GM18909 (cell line): ENCODE measurements around the gene SAMD3.
"Not testable (repeated sequence)": the region's sequence is repeated elsewhere in the genome, so short reads cannot be mapped to it uniquely, and the experiment has no call there.

Experiments used
- ATAC-seq: cut with Tn5 transposase; IDR thresholded peaks from one replicate; pipeline ENCODE4 v1.9.1; 2021; ENCODE audit warnings: mild to moderate bottlenecking; ENCODE audit not compliant: unreplicated experiment, poor library complexity

The SAMD3 gene

DNA sequence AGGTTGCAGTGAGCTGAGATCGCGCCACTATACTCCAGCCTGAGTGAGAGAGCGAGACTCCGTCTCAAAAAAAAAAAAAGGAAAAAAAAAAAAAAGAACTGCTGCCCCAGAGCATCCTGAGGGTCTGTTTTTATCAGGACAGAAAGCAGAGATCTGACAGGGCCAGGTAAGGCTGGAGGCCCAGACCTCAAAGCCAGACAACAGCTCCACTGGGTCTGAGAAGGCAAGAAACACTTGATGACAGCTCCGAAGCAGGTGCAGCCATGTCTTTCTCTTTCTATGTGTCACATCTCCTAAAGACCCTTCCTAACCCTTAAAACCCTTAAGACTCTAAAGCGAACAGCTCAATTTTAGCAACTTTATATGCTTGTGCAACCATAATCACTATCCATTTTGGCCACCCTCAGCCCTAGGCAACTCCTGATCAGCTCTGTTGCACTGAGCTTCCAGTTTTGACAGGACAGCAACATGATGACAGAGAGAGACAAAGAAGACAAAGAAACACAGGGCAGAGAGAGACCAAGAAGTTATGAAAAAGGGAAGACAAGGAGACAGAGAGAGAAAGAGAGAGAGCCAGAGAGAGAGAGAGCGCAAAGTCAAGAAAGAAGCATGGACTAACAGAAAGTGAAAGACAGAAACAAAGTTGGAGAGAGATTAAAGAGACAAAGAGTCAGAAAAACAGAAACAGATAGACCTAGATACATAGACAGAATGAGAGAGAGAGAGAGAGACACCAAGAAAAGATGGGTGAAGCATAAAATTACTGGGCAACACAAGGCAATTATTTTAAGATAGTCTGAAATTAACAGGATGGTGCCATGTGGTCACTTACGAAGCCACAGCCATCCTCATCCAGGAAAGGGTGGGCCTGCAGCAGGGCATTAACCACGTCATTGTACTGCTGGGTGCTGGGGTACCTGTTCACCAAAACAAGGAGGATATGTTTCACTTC, 39.2 kb downstream of the SAMD3 start:
- ATAC-seq: no peak

DNA sequence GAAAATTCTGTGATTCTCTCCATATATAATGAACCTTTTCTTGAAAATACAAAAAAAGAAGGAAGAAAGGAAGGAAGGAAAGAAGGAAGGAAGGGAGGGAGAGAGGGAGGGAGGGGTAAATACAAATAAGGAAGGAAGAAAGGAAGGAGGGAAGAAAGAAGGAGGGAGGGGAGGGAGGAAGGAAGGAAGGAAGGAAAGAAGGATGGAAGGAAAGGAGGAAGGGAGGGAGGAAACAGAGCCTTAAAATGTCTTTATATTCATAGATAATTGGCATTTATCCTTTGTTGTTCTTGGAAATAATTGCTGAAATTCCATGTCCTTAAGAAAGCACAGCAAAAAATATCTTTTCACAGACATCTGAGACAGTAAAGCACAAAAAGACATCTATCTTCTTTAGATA, 40.3 kb downstream of the SAMD3 start:
- no peak for ATAC-seq

DNA sequence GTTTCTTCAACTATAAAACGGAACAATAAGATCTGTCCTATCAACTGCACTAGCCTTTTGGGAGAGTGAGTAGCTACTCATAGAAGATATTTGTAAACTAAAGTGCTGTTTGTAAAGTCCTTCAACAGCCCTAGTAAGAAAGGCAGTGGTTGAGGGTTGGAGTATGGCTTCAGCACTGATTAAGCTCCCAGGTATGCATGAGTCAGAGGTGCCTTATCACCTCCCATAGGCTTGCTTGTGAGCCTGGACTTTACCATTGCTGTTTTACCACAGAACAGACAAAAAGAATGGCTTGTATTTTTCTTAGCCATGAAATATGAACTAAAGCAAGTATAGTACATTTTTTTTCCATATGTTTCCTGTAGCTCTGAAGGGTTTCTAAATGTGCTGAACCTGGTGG, 44.1 kb downstream of the SAMD3 start:
- no peak for ATAC-seq

DNA sequence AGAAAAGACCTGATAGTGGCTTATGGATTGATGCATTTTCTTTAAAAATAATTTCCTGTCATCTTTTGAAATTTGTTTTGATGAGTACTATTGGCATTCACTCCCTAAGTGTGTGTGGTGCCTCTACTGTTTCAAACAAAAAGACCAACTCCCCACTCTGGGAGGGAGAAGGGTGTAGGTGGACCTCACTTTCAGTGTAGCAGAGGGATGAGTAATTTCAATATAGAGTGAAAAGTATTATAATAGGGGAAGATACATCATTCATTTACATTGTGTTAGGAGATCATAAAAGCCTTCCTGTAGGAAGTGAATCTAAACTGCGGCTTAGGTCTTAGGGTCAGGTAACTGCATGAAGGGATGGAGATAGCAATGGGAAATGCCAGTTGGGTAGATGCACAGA, 46.4 kb downstream of the SAMD3 start:
- no peak for ATAC-seq

DNA sequence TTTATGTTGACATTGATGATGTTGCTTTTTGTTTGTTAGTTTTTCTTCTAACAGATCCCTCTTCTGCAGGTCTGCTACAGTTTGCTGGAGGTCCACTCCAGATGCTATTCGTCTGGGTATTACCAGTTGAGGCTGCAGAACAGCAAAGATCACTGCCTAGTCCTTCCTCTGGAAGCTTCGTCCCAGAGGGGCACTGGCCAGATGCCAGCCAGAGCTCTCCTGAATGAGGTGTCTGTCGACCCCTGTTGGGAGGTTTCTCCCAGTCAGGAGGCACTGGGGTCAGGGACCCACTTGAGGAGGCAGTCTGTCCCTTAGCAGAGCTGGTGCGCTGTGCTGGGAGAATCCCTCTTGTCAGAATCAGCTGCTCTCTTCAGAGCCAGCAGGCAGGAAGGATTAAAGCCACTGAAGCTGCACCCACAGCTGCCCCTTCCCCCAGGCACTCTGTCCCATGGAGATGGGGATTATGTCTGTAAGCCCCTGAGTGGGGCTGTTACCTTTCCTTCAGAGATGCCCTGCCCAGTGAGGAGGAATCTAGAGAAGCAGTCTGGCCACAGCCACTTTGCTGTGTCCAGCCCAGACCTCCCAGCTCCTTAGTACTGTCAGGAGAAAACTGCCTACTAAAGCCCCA, 49.3 kb downstream of the SAMD3 start:
- ATAC-seq: not testable (repeated sequence)

DNA sequence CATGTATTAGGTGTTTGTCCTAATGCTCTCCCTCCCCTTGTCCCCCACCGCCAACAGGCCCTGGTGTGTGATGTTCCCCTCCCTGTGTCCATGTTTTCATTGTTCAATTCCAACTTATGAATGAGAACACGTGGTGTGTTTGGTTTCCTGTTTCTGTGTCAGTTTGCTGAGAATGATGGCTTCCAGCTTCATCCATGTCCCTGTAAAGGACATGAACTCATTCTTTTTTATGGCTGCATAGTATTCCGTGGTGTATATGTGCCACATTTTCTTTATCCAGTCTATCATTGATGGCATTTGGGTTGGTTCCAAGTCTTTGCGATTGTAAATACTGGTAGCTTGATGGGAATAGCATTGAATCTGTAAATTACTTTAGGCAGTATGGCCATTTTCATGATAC, 52.6 kb downstream of the SAMD3 start:
- ATAC-seq: not testable (repeated sequence)

DNA sequence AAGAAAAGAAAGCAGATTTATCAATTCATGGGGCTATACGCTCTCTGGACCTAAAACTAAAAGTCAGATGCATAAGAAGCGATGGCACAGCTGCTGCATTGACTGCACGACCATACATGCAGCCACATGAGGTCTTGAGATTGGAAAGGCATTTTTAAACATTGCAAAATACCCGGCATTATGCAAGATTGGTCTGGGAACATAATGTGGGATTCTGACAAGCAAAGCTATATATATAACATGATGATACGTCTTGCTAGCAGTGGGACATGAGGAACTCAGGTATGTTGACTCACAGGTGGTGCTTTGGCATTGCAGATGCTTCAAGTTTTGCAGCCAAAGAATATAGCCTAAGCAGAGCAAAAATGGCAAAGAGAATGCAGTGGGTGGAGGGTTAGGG, 55.1 kb downstream of the SAMD3 start:
- ATAC-seq: no peak

DNA sequence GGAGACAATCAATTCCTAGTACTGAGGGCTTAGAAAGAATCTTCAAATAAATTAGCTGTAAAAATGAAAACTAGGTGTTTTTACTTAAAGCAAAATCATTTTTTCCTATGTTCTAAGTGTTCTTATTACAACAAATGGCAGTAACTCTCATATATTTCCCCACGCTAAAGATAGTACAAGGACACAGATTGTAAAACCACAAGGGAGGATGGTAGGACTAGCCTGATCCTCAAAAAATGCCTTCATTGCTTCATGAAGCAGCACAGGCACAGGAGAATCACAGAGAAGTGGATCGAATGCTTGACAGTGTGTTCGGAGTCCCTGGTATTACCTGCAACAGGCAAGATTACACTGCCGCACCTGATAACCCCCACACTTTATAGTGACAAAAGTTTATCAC, 58.5 kb downstream of the SAMD3 start:
- ATAC-seq: no peak

DNA sequence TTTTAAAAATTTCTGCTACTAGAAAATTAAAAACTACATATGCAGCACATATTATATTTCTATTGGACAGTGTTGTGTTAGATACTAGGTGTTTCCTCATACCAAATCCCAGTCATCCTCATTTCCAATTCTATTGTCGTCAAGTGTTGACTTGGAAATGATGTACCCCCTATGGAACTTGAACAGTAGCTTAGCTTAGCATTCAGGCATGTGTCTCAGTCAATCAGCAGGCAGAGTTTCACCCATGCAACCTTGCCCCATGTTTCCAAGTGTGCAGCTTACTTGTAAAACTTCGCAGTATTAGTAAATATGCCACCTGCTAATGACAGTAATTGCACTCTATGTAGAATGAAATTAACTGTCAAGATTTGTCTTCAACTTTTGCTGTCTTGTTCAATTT, 59.5 kb downstream of the SAMD3 start:
- ATAC-seq: no peak

DNA sequence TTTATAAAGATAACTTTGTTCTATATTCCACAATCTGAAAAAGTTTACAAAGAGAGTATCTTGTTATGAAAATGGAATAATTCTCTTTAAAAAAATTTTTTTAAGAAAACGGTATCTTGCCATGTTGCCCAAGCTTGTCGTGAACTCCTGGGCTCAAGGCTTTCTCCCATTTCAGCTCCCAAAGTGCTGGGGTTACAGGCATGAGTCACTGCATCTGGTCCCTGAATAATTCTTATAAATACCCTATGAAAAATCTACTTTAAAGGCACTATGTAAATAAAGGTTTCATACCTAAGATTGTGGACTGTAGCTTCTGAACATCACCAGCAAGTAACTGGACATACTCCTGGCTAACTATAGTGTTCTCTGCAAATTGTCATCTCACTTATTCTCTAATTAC, 60.3 kb downstream of the SAMD3 start:
- ATAC-seq: no peak

DNA sequence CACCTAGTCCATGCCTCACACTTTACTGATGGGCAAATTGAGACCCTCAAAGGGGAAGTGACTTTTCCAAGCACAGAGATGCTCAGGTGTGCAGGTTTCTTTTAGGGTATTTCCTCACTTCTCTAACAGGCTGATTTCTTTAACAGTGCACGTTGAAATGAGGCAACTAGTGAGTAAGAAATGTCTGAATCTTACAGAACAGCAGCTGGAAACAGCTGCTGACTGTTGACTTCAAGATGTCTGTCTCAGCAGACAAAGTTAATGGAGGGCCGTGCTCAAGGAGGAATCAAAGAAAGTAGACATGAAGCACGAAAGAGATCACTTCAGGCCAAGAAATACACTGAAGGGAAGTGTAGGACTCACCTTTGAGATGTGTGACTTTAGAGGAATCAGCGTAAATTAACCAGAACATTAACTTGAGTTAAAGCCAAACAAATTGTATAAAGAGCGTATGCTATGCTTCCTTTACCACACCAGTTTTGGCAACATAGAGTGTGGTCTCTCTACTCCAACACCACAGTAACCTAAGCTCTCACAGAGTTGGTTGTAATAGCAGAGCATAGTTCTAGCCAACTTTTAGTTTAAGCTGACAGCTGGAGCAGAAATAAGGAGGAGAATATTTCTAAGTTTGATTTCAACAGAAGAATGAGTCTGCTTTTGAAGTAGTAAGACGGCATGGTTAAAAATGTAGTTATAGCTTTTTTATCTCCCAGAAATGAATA, 60.9 kb downstream of the SAMD3 start:
- ATAC-seq: no peak

DNA sequence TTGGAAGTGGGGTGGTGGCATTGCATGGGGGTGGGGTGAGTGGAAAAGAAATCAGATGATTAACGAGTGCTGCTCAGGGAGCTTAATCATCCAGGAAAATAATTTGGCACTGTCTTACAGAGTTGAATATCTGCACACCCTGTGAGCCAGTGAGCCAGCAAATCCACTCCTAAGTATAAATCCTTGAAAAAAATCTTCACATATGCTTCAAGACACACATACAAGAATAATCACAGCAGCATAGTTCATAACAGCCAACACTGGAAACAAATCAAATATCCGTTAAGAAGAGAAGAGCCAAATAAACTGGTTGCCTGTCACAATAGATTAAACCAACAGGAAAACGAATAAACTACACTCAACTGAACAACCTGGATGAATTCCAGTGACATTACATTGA, 62.8 kb downstream of the SAMD3 start:
- no peak for ATAC-seq

DNA sequence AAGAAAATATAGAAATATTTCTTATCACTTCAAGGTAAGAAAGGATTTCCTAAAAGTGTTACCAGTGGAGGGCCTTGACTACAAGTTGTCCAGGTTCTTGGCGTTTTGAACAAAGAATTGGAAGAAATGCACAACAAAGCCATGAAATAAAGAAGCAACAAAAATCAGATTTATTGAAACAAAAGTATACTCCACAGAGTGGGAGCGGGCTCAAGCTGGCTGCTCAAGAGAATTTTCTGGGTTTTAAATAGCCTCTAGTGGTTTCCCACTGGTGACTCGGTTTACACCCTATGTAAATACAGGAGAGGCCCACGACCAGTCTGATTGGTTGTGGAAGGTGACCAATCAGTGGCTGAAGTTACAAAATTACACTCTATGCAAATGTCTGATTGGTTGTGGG, 64.2 kb downstream of the SAMD3 start:
- no peak for ATAC-seq

DNA sequence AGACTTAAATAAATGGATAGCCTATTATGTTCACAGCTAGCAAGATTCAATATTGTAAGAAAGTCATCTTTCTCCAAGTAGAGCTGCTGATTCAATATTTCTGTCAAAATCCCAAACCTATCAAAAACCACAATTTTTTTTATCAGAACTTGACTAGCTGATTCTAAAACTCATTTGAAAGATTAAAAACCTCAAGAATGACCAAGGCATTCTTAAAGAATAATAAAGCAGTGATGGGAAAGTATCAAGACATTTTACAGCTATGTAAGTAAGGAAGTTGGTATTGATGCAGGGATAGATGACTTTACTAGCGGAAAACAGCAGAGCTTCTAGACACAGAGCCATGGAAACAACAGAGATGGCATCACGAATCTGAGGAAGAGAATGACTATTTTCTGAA, 64.7 kb downstream of the SAMD3 start:
- no peak for ATAC-seq

DNA sequence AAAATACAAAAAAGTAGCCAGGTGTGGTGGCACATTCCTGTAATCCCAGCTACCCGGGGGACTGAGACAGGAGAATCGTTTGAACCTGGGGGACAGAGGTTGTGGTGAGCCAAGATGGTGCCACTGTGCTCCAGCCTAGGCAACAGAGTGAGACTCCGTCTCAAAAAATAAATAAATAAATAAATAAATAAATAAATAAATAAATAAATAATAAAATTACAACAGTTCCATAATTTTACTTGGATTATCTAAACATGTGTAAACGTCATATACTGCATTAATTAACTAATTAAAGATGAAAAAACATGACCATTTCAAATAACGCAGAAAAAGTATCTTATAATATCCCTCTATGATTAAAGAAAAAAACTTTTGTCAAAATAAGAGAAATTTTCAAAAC, 65.8 kb downstream of the SAMD3 start:
- ATAC-seq: no peak

DNA sequence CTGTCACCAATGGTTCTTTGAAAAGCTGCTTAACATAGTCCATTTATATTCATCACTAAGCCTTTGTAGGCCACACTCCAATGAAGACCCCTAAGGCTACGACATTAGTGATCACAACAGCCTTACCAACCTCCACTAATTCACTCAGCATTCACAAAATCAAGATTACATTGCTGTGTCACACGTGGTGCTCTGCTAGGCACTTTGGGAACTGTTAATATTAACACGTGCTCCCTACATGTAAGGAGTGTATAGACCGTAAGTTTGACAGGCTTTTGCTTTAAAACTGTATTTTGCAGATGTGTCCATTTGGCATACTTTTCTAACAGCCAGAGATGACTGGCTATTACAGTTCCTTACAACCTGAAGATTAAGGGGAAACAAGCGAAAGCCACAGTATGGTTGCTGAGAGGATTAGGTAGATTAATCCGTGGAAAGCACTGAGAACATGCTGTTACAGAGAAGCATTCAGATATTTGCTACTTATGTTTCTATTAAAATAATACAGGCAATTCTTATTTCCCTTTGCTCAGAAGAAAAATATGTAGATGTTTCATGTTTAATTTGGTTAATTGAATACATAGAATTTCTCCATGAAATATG, 69.7 kb downstream of the SAMD3 start:
- ATAC-seq: no peak

DNA sequence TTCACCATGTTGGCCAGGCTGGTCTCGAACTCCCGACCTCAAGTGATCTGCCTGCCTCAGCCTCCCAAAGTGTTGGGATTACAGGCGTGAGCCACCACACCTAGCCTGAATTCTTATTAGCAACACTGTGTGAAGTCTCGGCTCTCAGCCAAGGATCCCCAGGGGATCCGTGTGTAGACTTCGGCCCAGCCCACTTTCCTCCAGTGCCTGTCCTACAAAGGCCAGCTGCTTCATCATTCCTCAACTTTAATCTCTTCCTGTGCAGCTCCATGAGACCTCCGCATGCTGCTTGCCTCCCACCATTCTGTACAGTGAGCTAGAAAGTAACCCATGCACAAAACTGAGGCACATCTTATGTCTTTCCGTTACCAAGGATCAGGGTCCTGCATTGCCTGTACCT, 71.8 kb downstream of the SAMD3 start:
- ATAC-seq: no peak

DNA sequence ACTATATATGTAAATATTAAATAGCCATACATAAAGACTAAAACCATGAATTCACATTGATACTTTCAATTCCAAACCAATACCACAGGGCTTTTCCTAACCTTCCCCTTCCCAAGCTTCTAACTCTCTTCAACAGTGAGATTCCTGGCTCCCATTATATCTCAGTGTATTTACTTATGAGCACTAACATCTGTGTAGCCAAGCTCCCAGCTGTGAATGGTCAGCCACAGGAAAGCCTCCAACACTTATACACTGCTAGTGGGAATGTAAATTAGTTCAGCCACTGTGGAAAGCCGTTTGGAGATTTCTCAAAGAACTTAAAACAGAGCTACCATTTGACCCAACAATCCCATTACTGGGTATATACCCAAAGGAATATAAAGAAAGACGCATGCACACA, 73.7 kb downstream of the SAMD3 start:
- ATAC-seq: not testable (repeated sequence)

DNA sequence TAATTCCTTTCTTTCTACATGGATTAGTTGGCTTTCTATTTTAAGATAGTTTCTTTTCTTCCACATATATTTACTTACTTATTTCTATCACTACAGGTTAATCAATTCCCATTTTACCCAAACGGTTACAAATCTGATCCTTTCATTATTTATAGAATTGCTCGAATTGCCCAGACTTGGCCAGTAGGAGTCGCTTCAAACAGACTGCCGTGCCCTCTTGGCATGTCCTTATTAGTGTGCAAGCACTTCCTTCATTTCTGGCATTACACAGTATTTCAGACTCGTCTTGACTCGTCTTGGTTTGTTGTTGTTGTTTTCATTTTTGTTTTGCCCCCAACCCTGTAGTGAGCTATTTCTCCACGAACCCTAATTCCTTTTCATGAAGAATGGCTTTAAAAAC, 74.6 kb downstream of the SAMD3 start:
- no peak for ATAC-seq

DNA sequence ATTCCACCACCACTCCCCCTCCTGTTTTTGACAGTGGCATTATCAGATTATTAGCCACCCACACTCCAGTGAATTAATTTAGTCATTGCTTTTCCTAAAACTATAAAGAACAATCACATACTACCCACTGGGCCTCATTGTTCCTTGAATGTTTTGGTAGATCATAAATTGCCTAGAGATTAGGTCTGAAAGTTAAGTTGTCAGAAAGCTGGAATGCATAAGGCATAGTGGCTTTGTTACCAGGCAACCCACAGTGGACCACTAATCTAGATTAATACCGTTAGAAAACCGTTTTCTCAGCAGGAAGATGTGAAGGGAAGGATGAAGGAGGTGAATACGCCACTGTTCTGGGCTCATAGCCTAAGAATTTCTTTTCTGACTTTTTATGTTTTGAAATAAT, 75.6 kb downstream of the SAMD3 start:
- no peak for ATAC-seq

DNA sequence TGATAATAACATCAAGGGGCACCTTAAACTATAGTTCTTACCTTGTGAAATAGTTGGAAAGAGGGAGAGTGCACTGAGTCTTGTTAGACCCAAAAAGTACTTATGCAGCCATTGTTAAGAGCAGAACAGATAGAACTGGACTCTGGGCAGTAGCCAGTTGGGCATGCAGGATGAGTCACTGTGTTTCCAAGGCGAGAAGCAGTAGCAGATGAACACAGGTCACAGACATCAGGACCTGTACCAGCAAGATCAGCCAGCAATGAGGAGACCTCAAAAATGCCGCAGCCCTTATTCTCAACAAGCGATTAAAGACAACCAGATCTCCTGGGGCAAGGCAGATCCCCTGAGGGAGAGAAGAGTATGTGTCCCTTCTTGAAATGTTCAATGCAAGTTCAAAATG, 79.0 kb downstream of the SAMD3 start:
- ATAC-seq: no peak
